IMR-90 (cell line): ENCODE results near the gene MYADML2.

Source experiments
- BHLHE40 ChIP-seq: fragments of 150-350 bp; IDR thresholded peaks from 2 replicates; pipeline ENCODE4 v1.6.1; 2016; ENCODE audit warnings: mild to moderate bottlenecking, low read depth, low read length
- CEBPB ChIP-seq: IDR thresholded peaks from 2 replicates; pipeline ENCODE4 v1.6.1; 2012; ENCODE audit warnings: low read depth, low read length, improper control_type of control experiment
- CTCF ChIP-seq: conservative IDR thresholded peaks from 2 replicates; pipeline ENCODE4 v1.5.1; 2012; ENCODE audit warnings: mild to moderate bottlenecking, low read depth, low read length, improper control_type of control experiment
- POLR2A ChIP-seq: IDR thresholded peaks from 2 replicates; pipeline ENCODE4 v1.6.1; 2012; ENCODE audit warnings: mild to moderate bottlenecking, low read depth, low read length
- RFX5 ChIP-seq: IDR thresholded peaks from 2 replicates; pipeline ENCODE4 v1.8.0; 2012; ENCODE audit warnings: low read depth, mild to moderate bottlenecking, low read length, moderate library complexity

DNA sequence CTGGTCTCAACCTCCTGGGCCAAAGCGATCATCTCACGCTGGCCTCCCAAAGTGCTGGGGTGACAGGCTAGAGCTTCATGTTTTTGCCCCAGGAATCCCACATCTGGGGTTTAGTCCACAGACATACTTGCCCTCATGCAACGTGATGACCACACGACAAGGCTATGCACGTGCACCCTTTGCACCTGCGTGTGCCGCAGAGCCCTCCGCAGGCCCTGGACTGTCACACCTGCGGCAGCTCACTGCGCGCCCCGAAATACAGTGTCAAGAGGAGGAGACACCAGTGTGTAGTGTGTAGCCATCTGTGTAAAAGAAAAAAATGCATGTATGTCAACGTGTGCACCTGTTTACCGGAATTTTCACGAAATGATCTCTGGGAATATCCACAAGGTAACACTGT, 3.5 kb upstream of the MYADML2 start:
- no peak for TF ChIP-seq CTCF
- no peak for TF ChIP-seq RFX5
- TF ChIP-seq POLR2A, result no peak
- TF ChIP-seq BHLHE40, result no peak
- TF ChIP-seq CEBPB, result no peak
